HepG2 (cell line): Measurements from ENCODE around the gene TSPAN18. TPM values are rescaled to one million over a fixed set of nuclear protein-coding genes. Genes with fewer than 3 reads are reported as not detected.

Source experiments
- ATAC-seq: fragments of 200-7000 bp; cut with Tn5 transposase; 3 replicates; pipeline ENCODE4 v1.9.1; 2020; ENCODE audit warnings: mild to moderate bottlenecking, moderate library complexity
- BruUV-seq: library from RNA; stranded (reverse); fragments of 400-500 nt; replicated peaks from 2 replicates; lab custom pipeline; 2021; lab: Mats Ljungman, UMichigan
- CTCF ChIA-PET: fragments of 300-600 bp; formaldehyde crosslinking; extraction: SDS; loops from one replicate; lab custom pipeline; 2021; ENCODE audit warnings: low total read pairs, inconsistent platforms, low intra/inter-chr PET ratio; lab: Yijun Ruan, JAX
- POLR2A ChIA-PET: fragments of 350-600 bp; sonication (Branson Sonifier 250); formaldehyde crosslinking; loops from one replicate; lab custom pipeline; 2020; ENCODE audit warnings: antibody characterized with exemption, inconsistent platforms; lab: Yijun Ruan, JAX
- DNase-seq: peaks from one replicate; pipeline ENCODE4 v3.0.0-alpha.2; 2015; ENCODE audit warnings: low spot score
- FAIRE-seq: peaks from 3 replicates; lab custom pipeline; 2011; peaks lifted over from hg19 to GRCh38; lab: Jason Lieb, UNC
- H2AFZ ChIP-seq: one replicate; pipeline ENCODE4 v1.6.1; 2011; ENCODE audit warnings: low read length, inconsistent platforms
- H3K27ac ChIP-seq: fragments of 300-600 bp; 3 replicates; pipeline ENCODE4 v1.8.0; 2011; ENCODE audit warnings: mixed run types, mild to moderate bottlenecking, mixed read lengths, low read length, inconsistent platforms; ENCODE audit not compliant: insufficient read depth; ENCODE audit errors: extremely low read length
- H3K27me3 ChIP-seq, 2 experiments: fragments of 200-600 bp in 1 of 2; 2 replicates in 1 of 2; 3 replicates in 1 of 2; pipeline versions ENCODE4 v1.6.0 to v1.8.0; 2011; ENCODE audit warnings: low read length in 2 of 2, mild to moderate bottlenecking in 2 of 2, moderate library complexity in 2 of 2, inconsistent platforms in 1 of 2; ENCODE audit not compliant: insufficient read depth in 2 of 2, control insufficient read depth in 1 of 2
- H3K36me3 ChIP-seq, 2 experiments: fragments of 200-600 bp in 1 of 2; replicated peaks in 1 of 2; 2 replicates in 1 of 2; 3 replicates in 1 of 2; pipeline versions ENCODE4 v1.5.1 to v1.8.0; 2011; ENCODE audit warnings: low read length in 2 of 2, inconsistent platforms in 1 of 2; ENCODE audit not compliant: insufficient read depth in 2 of 2, control insufficient read depth in 1 of 2
- H3K4me1 ChIP-seq: 2 replicates; pipeline ENCODE4 v1.5.1; 2012; ENCODE audit warnings: low read length, inconsistent platforms; ENCODE audit not compliant: insufficient read depth
- H3K4me2 ChIP-seq: 2 replicates; pipeline ENCODE4 v1.6.0; 2011; ENCODE audit warnings: low read depth, low read length, inconsistent platforms
- H3K4me3 ChIP-seq, 3 experiments: fragments of 200-600 bp in 1 of 3; sonication (generic), shearing (Covaris generic) in 1 of 3; replicated peaks in 1 of 3; 2 replicates each; pipeline ENCODE4 v1.5.1; 2011 to 2016; ENCODE audit warnings: low read length in 3 of 3, inconsistent platforms in 2 of 3, low read depth in 2 of 3, mild to moderate bottlenecking in 2 of 3, control low read depth in 1 of 3, mixed read lengths in 1 of 3; ENCODE audit not compliant: insufficient read depth in 1 of 3
- H3K79me2 ChIP-seq: one replicate; pipeline ENCODE4 v1.6.1; 2011; ENCODE audit warnings: low read length, inconsistent platforms; ENCODE audit not compliant: insufficient read depth
- H3K9ac ChIP-seq: 2 replicates; pipeline ENCODE4 v1.6.0; 2011; ENCODE audit warnings: mild to moderate bottlenecking, low read depth, low read length, inconsistent platforms; ENCODE audit not compliant: insufficient read depth
- H3K9me3 ChIP-seq: 2 replicates; pipeline ENCODE4 v1.5.1; 2012; ENCODE audit warnings: mild to moderate bottlenecking, low read length
- H4K20me1 ChIP-seq: 2 replicates; pipeline ENCODE4 v1.6.0; 2011; ENCODE audit warnings: inconsistent platforms, mild to moderate bottlenecking, low read length, moderate library complexity; ENCODE audit not compliant: insufficient read depth
- ATAD3A ChIP-seq: sonication (generic); formaldehyde crosslinking; IDR thresholded peaks from 2 replicates; pipeline ENCODE4 v1.4.0; 2020; ENCODE audit warnings: missing genetic modification reagents
- GMEB2 ChIP-seq: IDR thresholded peaks from 2 replicates; pipeline ENCODE4 v1.6.1; 2016; ENCODE audit warnings: missing biosample characterization, missing genetic modification reagents, low read depth
- MNT ChIP-seq: fragments of 450-650 bp; IDR thresholded peaks from 2 replicates; pipeline ENCODE4 v1.6.1; 2016
- NBN ChIP-seq: fragments of 450-650 bp; conservative IDR thresholded peaks from 2 replicates; pipeline ENCODE4 v1.6.1; 2017
- PBX3 ChIP-seq: sonication (generic); formaldehyde crosslinking; IDR thresholded peaks from 2 replicates; pipeline ENCODE4 v1.8.1; 2023; ENCODE audit warnings: missing genetic modification reagents, inconsistent platforms, borderline replicate concordance
- ZC3H4 ChIP-seq: sonication (generic); formaldehyde crosslinking; IDR thresholded peaks from 2 replicates; pipeline ENCODE4 v1.4.0; 2020; ENCODE audit warnings: missing genetic modification reagents, borderline replicate concordance
- ZNF546 ChIP-seq: sonication (generic); formaldehyde crosslinking; conservative IDR thresholded peaks from 2 replicates; pipeline ENCODE4 v1.8.1; 2023; ENCODE audit warnings: mild to moderate bottlenecking, missing genetic modification reagents
- ZNF816 ChIP-seq: sonication (generic); formaldehyde crosslinking; IDR thresholded peaks from 2 replicates; pipeline ENCODE4 v1.8.0; 2022; ENCODE audit warnings: missing genetic modification reagents, mild to moderate bottlenecking, borderline replicate concordance
- WGBS: methylation state at CpG from one replicate; pipeline ENCODE4 v1.1.6; 2017; ENCODE audit warnings: low lambda C conversion rate; 5-methylcytosine and 5-hydroxymethylcytosine counted together
- in situ Hi-C: cut with HindIII; loops from 2 replicates; pipeline ENCODE4 v1.10.0; 2017; ENCODE audit warnings: low pct_unique_long_range_greater_than_20kb; ENCODE audit not compliant: extremely low pct_ligation_motif_present
- intact Hi-C: fragments of 100-400 bp; cut with micrococcal nuclease; formaldehyde crosslinking; loops from one replicate; pipeline ENCODE4 v1.10.0; 2022; ENCODE audit not compliant: unreplicated experiment
- polyA plus RNA-seq, 8 experiments: library from polyadenylated mRNA; depleted of rRNA in 3 of 8; stranded (reverse) in 7 of 8; unstranded in 1 of 8; fragments of >200 nt; fragmentation: Illumina TruSeq in 4 of 8; extraction: Trizol in 4 of 8; gene quantifications; 2 replicates each; pipeline versions ENCODE4 v1.2.1 to v1.2.3, GENCODE V29; 2011 to 2016; ENCODE audit warnings: low read depth in 4 of 8, missing spikeins in 1 of 8, mixed read lengths in 1 of 8; ENCODE audit not compliant: insufficient read depth in 1 of 8
- total RNA-seq, 5 experiments: library from RNA; depleted of rRNA; stranded (reverse); fragments of >200 nt; fragmentation: Illumina TruSeq; extraction: Trizol; gene quantifications; 2 replicates each; pipeline ENCODE4 v1.2.3, GENCODE V29; 2016; ENCODE audit warnings: low read depth in 1 of 5

TSPAN18 gene
- total and polyA plus RNA-seq, 2 of the 13 experiments (the other 11 are each of a cell fraction or from before 2014, with no cell fraction given) = not detected

GRCh38 chr11:44865866-44866272 lies 139.1 kb downstream of the TSPAN18 start (continued):
- TF ChIP-seq MNT (no peak), NBN (no peak), ZNF546 (CRISPR knock-in tag) (no peak), ZC3H4 (CRISPR knock-in tag) (no peak), PBX3 (no peak)

GRCh38 chr11:44866286-44866685 lies 139.5 kb downstream of the TSPAN18 start:
- in situ Hi-C loops = no loop called here
- no peaks in the 10 kb centered on the region for H3K79me2 ChIP-seq
- H4K20me1 ChIP-seq = no peaks in the 10 kb centered on the region
- no peak overlapping the region for H3K4me2 ChIP-seq
- H3K9me3 ChIP-seq = no peaks in the 10 kb centered on the region
- intact Hi-C loops = no loop called here
- TF ChIP-seq ATAD3A (CRISPR knock-in tag) (no peak), GMEB2 (CRISPR knock-in tag) (no peak), ZNF816 (CRISPR knock-in tag) (no peak)
- 0% methylated on average over 2 of the region's 6 CpGs for WGBS
- H3K36me3 ChIP-seq = no peaks in the 10 kb centered on the region
- BruUV-seq = no TSS peak
- POLR2A ChIA-PET = no interaction called here
- DNase-seq (no peak), FAIRE-seq (no peak), ATAC-seq (no peak)
- H3K4me1 ChIP-seq = no peaks in the 10 kb centered on the region
- H3K4me3 ChIP-seq = no peak overlapping the region
- no peak overlapping the region for H3K27ac ChIP-seq
- H3K9ac ChIP-seq = no peak overlapping the region
- CTCF ChIA-PET = no interaction called here
- peaks cover 3 to 12% of the 10 kb centered on the region in 2 experiments; a peak in 2 of 5 replicates for H3K27me3 ChIP-seq
- H2AFZ ChIP-seq = no peak overlapping the region
